CD1c-positive myeloid dendritic cell (primary cell): Measurements from ENCODE around the gene SNN.

Experiments used
- DNase-seq: peaks from one replicate; pipeline ENCODE4 v3.0.0-alpha.2; 2016; ENCODE audit errors: extremely low spot score

Gene SNN

GRCh38 chr16:11727796-11728543 is 59.7 kb downstream of the SNN start:
- peak; percentile 56 for DNase-seq
